ENCODE results near the gene SLC4A4. TPM values are rescaled to one million over a fixed set of nuclear protein-coding genes. Genes with fewer than 3 reads are reported as not detected.

SLC4A4 gene
- total and polyA plus RNA-seq, 8 donors: 84.1 to 400 (median 243) TPM

DNA sequence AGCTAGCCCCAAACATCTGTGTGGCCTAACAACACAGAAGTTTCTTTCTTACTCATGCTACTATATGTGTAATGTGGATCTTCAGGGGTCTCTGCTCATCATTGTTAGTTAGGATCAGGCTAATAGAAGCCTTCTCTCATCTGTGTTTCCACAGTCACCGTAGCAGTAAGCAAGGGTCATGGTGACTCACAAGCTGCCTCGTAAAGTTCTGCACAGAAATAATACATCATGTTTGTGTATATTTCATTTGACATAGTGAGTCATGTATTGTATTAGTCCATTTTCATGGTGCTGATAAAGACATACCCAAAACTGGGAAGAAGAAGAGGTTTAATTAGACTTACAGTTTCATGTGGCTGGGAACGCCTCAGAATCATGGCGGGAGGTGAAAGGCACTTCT lies 38.7 kb downstream of the SLC4A4 start:
- Histone ChIP-seq H3K36me3 (peaks cover 0 to 8% (median 5%) of the 10 kb centered on the region in 3 donors), H3K27ac (no peak overlapping the region), H3K4me1 (no peaks in the 10 kb centered on the region), H3K9me3 (no peaks in the 10 kb centered on the region), H3K4me3 (no peak overlapping the region), H3K27me3 (no peaks in the 10 kb centered on the region)
- no peak for FAIRE-seq
- TF ChIP-seq, protein P1, sequence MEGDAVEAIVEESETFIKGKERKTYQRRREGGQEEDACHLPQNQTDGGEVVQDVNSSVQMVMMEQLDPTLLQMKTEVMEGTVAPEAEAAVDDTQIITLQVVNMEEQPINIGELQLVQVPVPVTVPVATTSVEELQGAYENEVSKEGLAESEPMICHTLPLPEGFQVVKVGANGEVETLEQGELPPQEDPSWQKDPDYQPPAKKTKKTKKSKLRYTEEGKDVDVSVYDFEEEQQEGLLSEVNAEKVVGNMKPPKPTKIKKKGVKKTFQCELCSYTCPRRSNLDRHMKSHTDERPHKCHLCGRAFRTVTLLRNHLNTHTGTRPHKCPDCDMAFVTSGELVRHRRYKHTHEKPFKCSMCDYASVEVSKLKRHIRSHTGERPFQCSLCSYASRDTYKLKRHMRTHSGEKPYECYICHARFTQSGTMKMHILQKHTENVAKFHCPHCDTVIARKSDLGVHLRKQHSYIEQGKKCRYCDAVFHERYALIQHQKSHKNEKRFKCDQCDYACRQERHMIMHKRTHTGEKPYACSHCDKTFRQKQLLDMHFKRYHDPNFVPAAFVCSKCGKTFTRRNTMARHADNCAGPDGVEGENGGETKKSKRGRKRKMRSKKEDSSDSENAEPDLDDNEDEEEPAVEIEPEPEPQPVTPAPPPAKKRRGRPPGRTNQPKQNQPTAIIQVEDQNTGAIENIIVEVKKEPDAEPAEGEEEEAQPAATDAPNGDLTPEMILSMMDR (IDR thresholded peaks at IDR 0.05): no peak
- intact Hi-C loops (cut with DNase I): no loop called here
- ATAC-seq: peak in 2 of 4 donors; percentile 13 to 37
- WGBS, 2 donors: 88 to 89% methylated on average over 4 of the region's 4 CpGs
- DNase-seq: no peak

DNA sequence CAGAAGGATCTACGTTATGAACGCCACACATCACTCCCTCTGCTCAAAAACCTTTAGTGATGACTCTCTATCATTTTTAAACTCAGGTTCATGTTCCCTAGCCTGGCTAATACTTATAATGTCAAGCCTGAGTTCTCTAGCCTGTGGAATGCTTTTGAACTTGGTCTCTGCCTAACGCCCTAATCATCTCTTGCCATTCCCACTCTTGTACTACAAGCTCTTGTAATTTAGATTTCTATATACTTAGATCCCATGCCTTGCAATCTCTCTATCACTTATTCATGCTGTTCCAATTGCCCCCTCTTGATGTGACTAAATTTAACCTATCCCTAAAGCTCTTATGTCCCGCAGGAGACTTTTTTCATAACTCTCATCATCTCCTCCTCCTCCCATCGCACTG lies 40.3 kb downstream of the SLC4A4 start:
- Histone ChIP-seq H3K27ac (no peak overlapping the region), H3K4me3 (no peak overlapping the region), H3K27me3 (no peaks in the 10 kb centered on the region), H3K9me3 (no peaks in the 10 kb centered on the region), H3K4me1 (no peaks in the 10 kb centered on the region), H3K36me3 (peaks cover 0 to 8% (median 0%) of the 10 kb centered on the region in 3 donors)
- FAIRE-seq (no peak), ATAC-seq (no peak), DNase-seq (no peak)
- TF ChIP-seq, protein P1 (IDR thresholded peaks at IDR 0.05): no peak
- intact Hi-C loops (cut with DNase I): no loop called here
- WGBS, 2 donors: 80 to 83% methylated on average over 5 of the region's 5 CpGs

DNA sequence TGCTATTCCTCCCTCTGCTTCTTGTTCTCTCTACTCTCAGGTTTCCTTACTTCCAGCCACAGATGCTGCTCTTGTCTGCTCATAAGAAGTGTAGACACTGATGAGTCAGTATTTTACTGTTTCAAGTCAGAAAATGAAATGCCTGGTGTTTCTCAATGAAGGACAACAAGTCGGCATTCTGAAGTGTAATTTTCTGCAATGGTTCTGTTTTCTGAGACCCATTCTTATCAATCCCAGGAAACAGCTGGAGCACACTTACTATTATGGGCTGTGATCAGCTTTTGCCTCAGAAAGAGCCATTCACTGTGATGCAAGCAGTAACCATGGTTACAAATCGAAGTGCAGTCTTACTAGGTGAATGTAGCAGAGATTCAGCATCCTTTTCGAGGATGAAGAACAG lies 42.0 kb downstream of the SLC4A4 start:
- no peak overlapping the region for H3K27ac ChIP-seq
- TF ChIP-seq, protein P1 (IDR thresholded peaks at IDR 0.05): no peak
- no peak for FAIRE-seq
- H3K9me3 ChIP-seq: no peaks in the 10 kb centered on the region
- 68 to 73% methylated on average over 3 of the region's 3 CpGs for WGBS, 2 donors
- intact Hi-C loops (cut with DNase I): no loop called here
- peaks cover 0 to 8% (median 0%) of the 10 kb centered on the region in 3 donors for H3K36me3 ChIP-seq
- H3K4me3 ChIP-seq: no peak overlapping the region
- no peaks in the 10 kb centered on the region for H3K4me1 ChIP-seq
- DNase-seq: no peak
- no peaks in the 10 kb centered on the region for H3K27me3 ChIP-seq
- ATAC-seq: no peak

DNA sequence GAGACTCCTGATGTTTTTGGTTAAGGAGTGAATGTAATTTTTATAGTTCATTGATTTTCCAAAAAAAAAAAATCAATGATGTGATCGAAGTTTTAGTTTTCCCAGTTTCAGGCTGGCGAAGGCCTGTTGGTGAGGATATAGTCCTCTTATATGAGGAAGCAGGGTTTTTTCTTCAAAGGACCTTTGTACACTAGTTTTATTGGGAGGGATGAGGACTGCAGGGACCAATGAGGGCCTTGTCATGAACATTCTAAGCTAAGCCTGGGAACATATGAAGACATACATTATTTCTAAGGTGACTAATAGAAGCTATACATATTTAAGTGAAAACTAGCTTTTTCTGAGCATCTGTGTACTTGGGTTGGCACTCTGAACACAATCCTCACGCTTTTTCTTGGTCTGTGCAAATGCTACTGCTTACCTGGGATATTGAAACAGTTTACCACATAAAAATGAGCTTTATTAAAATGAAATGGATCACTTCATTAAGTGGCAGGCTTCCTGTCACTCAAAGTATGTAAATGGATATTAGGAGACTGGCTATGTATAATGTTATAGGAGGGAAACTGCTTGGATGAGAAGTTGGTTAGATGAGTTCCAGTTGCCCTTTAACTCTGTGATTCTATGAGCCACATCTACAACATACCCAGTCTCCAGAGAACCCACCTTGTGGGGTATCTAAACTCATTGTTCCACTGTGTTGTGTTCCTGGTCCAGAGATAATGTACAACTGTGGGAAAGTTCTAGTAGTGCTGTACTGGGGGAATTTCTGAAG lies 43.5 kb downstream of the SLC4A4 start:
- Histone ChIP-seq H3K27ac (no peak overlapping the region), H3K9me3 (no peaks in the 10 kb centered on the region), H3K4me3 (no peak overlapping the region), H3K4me1 (no peaks in the 10 kb centered on the region), H3K27me3 (no peaks in the 10 kb centered on the region), H3K36me3 (peaks cover 0 to 13% (median 0%) of the 10 kb centered on the region in 3 donors)
- TF ChIP-seq, protein P1 (IDR thresholded peaks at IDR 0.05): no peak
- ATAC-seq: no peak
- FAIRE-seq: no peak
- intact Hi-C loops (cut with DNase I): no loop called here
- DNase-seq: no peak
- 67 to 74% methylated on average over 3 of the region's 3 CpGs for WGBS, 2 donors

DNA sequence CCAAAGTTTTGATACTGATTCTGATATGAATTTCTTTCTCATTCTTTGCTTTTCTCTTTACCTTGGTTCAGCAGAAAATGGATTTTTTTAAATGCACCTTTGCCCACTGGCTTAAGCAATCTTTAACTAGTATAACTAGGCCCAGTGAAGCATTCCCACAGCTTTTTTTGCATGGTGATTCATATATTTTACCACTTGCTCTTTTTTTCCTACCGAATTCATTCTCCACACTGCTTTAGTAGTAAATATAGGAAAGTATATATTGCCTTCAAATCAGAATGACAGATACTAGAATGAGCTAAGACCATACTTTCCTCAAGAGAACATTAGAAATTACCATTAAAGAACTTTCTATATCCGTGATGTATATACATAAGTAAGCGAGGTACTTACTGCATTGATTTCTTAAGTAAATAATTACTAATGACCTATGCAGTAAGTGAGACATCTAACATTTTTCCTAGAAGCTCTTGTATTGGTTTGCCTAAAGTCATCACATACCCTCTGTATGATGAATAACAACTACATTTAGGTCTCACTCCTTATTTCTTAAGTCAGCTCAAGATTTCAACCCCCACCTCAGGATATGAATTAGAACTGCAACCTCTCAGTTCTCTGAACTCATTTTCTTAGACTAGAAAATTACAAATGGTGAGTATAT lies 44.2 kb downstream of the SLC4A4 start:
- ATAC-seq (no peak), DNase-seq (no peak), FAIRE-seq (no peak)
- 56 to 69% methylated on average over 3 of the region's 3 CpGs for WGBS, 2 donors
- Histone ChIP-seq H3K36me3 (peaks cover 0 to 13% (median 0%) of the 10 kb centered on the region in 3 donors), H3K27ac (no peak overlapping the region), H3K9me3 (no peaks in the 10 kb centered on the region), H3K4me1 (no peaks in the 10 kb centered on the region), H3K4me3 (no peak overlapping the region), H3K27me3 (no peaks in the 10 kb centered on the region)
- TF ChIP-seq, protein P1 (IDR thresholded peaks at IDR 0.05): no peak
- intact Hi-C loops (cut with DNase I): no loop called here
